Pancreas (tissue), 10 donors: Measurements from ENCODE around the gene LCN12. TPM values are rescaled to one million over a fixed set of nuclear protein-coding genes. Genes with fewer than 3 reads are reported as not detected.

Experiments used
- ATAC-seq, 4 donors: fragments of 200-7000 bp; cut with Tn5 transposase; one replicate each; pipeline versions ENCODE4 v1.8.0 to v1.9.1; 2020; ENCODE audit warnings: mild to moderate bottlenecking in 4 of 4, moderate library complexity in 4 of 4
- DNase-seq, 6 donors: peaks; one replicate each; pipeline ENCODE4 v3.0.0-alpha.2; 2020
- FAIRE-seq: peaks from 2 replicates; lab custom pipeline; 2012; peaks lifted over from hg19 to GRCh38; lab: Jason Lieb, UNC
- H3K27ac ChIP-seq, 4 donors: fragments of 200-600 bp; sonication (generic); 1 replicate in 3 of 4; 2 replicates in 1 of 4; pipeline versions ENCODE4 v1.5.0 to v1.8.0; 2020
- H3K27me3 ChIP-seq, 4 donors: fragments of 200-600 bp; one replicate each; pipeline ENCODE4 v1.8.0; 2021
- H3K36me3 ChIP-seq, 3 donors: fragments of 200-600 bp; sonication (generic) in 1 of 3; one replicate each; pipeline versions ENCODE4 v1.5.0 to v1.8.0; 2020 to 2021
- H3K4me1 ChIP-seq, 3 donors: fragments of 200-600 bp; one replicate each; pipeline ENCODE4 v1.8.0; 2021
- H3K4me3 ChIP-seq, 4 donors: fragments of 200-600 bp; sonication (generic) in 2 of 4; one replicate each; pipeline versions ENCODE4 v1.5.0 to v1.8.0; 2020 to 2021
- H3K9me3 ChIP-seq, 4 donors: fragments of 200-600 bp; one replicate each; pipeline ENCODE4 v1.8.0; 2021
- WGBS, 2 donors: extraction: QIAGEN DNeasy Blood & Tissue Kit; methylation state at CpG; one replicate each; pipeline ENCODE4 v1.1.7; 2013; 5-methylcytosine and 5-hydroxymethylcytosine counted together
- intact Hi-C, 3 donors: fragments of 100-400 bp; cut with DNase I; formaldehyde crosslinking; loops; one replicate each; pipeline versions ENCODE4 v1.11.1 to v1.14.2; 2022
- polyA plus RNA-seq, 2 donors: library from polyadenylated mRNA; stranded (reverse); fragments of 200-250 nt; gene quantifications; one replicate each; pipeline ENCODE4 v1.2.3, GENCODE V29; 2013
- total RNA-seq, 6 donors: library from RNA; stranded (reverse); fragmentation: NEBNext Ultra II Directional in 4 of 6; extraction: Animal tissue kit (Norgen Biotek cat#: 25700) in 4 of 6; gene quantifications; one replicate each; pipeline versions ENCODE4 v1.2.1 to v1.2.4, GENCODE V29; 2021 to 2023
- TF ChIP-seq, protein P1 (sequence below), 4 donors: fragments of 200-600 bp; sonication (generic) in 3 of 4; IDR thresholded peaks; one replicate each; pipeline versions ENCODE4 v1.5.0 to v1.8.0; 2021; ENCODE audit warnings: antibody characterized with exemption in 4 of 4
- donor health status: healthy with polysubstance abuse.
- donor health status: DM: no; HTN: no; CAD: no; lungs with moderate emphysema.
- donor health status: DM: no; HTN: no; CAD: no.
- donor health status: control.
- donor health status: control.
- donor health status: Bipolar disorder and iron deficiency.
- donor health status: DM: yes; HTN: yes; CAD: no.
- donor health status: DM: no; HTN: no; CAD: no.
- donor health status: DM: no; HTN: no; CAD: no.
- donor health status: DM: yes; HTN: yes; CAD: no.

Gene LCN12
- total and polyA plus RNA-seq, 8 donors = 0.57 to 16.5 (median 3.4) TPM

DNA sequence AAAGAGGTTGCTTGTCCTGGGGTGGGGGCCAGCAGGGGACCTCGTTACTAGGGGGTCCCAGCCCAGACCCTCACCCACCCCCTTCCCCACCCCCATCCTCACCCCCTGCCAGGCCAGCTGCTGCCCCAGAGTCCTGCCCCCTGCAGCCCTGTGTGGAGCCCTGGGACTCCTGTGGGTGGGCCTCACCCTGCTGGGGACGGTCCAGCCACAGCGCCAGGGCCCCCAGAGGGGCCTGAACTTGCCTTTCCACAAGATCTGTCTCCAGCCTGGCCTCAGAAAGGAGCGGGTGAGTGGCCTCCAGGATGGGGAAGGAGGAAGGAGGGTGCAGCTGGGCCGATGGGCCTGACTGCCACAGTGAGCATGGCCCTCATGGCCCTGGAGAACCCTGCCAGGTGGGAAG, 17.7 kb downstream of the LCN12 start:
- intact Hi-C loops = no loop called here
- 72 to 75% methylated on average over 5 of the region's 5 CpGs for WGBS, 2 donors
- Histone ChIP-seq H3K4me3 (no peak overlapping the region), H3K9me3 (no peaks in the 10 kb centered on the region), H3K36me3 (no peaks in the 10 kb centered on the region), H3K27me3 (no peaks in the 10 kb centered on the region), H3K4me1 (peaks cover 0 to 5% (median 4%) of the 10 kb centered on the region in 3 donors), H3K27ac (no peak overlapping the region)
- TF ChIP-seq, protein P1, sequence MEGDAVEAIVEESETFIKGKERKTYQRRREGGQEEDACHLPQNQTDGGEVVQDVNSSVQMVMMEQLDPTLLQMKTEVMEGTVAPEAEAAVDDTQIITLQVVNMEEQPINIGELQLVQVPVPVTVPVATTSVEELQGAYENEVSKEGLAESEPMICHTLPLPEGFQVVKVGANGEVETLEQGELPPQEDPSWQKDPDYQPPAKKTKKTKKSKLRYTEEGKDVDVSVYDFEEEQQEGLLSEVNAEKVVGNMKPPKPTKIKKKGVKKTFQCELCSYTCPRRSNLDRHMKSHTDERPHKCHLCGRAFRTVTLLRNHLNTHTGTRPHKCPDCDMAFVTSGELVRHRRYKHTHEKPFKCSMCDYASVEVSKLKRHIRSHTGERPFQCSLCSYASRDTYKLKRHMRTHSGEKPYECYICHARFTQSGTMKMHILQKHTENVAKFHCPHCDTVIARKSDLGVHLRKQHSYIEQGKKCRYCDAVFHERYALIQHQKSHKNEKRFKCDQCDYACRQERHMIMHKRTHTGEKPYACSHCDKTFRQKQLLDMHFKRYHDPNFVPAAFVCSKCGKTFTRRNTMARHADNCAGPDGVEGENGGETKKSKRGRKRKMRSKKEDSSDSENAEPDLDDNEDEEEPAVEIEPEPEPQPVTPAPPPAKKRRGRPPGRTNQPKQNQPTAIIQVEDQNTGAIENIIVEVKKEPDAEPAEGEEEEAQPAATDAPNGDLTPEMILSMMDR (IDR thresholded peaks at IDR 0.05) = no peak
- DNase-seq = no peak
- no peak for ATAC-seq
- no peak for FAIRE-seq

- no peak overlapping the region for H3K4me3 ChIP-seq
- no peaks in the 10 kb centered on the region for H3K36me3 ChIP-seq
- H3K4me1 ChIP-seq = peaks cover 0 to 5% (median 4%) of the 10 kb centered on the region in 3 donors
- TF ChIP-seq, protein P1 (IDR thresholded peaks at IDR 0.05) = no peak
- intact Hi-C loops = no loop called here
- no peaks in the 10 kb centered on the region for H3K9me3 ChIP-seq
- no peak for FAIRE-seq
- H3K27me3 ChIP-seq = no peaks in the 10 kb centered on the region
- DNase-seq = no peak
- no peak for ATAC-seq
- no peak overlapping the region for H3K27ac ChIP-seq
- WGBS, 2 donors = 84 to 88% methylated on average over 10 to 11 of the region's 11 CpGs
Observed at GRCh38 chr9:136970361-136970760, 18.3 kb downstream of the LCN12 start.

GRCh38 chr9:136971746-136972145, 19.7 kb downstream of the LCN12 start:
- FAIRE-seq (no peak), ATAC-seq (no peak), DNase-seq (no peak)
- intact Hi-C loops = no loop called here
- H3K27ac ChIP-seq = no peak overlapping the region
- no peaks in the 10 kb centered on the region for H3K36me3 ChIP-seq
- TF ChIP-seq, protein P1 (IDR thresholded peaks at IDR 0.05) = no peak
- 72 to 76% methylated on average over 13 to 14 of the region's 14 CpGs for WGBS, 2 donors
- H3K9me3 ChIP-seq = no peaks in the 10 kb centered on the region
- H3K4me3 ChIP-seq = no peak overlapping the region
- no peaks in the 10 kb centered on the region for H3K4me1 ChIP-seq
- H3K27me3 ChIP-seq = no peaks in the 10 kb centered on the region

DNA sequence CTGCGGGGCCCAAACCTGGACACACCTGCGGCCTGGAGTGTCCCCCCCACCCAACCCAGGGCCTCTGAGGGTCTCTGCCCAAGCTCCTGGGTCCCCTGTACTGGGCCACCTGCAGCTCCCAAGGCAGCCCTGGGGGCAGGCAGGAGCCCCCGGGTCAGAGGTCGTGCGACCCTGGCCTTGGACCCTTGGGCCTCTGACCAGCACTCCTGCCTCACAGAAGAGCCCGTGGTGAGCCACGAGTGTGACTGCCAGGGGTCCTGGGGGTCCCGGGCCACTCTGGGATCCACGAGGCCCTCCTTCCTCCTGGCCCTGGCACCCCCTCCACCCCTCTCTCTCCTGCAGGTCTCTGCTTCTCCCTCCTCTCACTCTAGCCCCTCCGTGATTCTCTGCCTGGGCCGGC, 20.3 kb downstream of the LCN12 start:
- TF ChIP-seq, protein P1 (IDR thresholded peaks at IDR 0.05) = no peak
- H3K27me3 ChIP-seq = no peaks in the 10 kb centered on the region
- WGBS, 2 donors = 73 to 75% methylated on average over 9 to 11 of the region's 11 CpGs
- intact Hi-C loops = no loop called here
- H3K4me1 ChIP-seq = no peaks in the 10 kb centered on the region
- H3K27ac ChIP-seq = no peak overlapping the region
- H3K36me3 ChIP-seq = no peaks in the 10 kb centered on the region
- ATAC-seq (no peak), FAIRE-seq (no peak), DNase-seq (no peak)
- H3K4me3 ChIP-seq = no peak overlapping the region
- no peaks in the 10 kb centered on the region for H3K9me3 ChIP-seq

DNA sequence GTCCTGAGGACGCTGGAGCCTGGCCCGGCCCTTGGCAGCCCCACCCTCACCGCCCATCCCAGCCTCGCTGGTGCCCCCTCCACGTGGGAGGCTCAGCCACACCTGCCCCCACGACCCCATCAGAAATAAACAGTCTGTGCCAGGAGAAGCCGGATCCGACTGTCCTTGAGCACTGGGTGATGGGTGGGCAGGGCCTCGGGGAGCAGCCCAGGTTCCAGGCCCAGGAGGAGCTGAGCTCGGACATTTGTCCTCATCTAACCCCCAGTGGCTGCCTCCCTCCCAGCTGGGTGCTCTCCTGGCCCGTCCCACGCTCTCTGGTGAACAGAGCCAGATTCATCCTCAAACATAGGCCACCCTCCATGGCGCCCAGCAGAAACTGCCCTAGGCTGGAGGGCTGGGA, 20.7 kb downstream of the LCN12 start:
- Histone ChIP-seq H3K4me1 (no peaks in the 10 kb centered on the region), H3K9me3 (no peaks in the 10 kb centered on the region), H3K4me3 (no peak overlapping the region), H3K27ac (no peak overlapping the region), H3K27me3 (no peaks in the 10 kb centered on the region), H3K36me3 (no peaks in the 10 kb centered on the region)
- FAIRE-seq (no peak), ATAC-seq (no peak), DNase-seq (no peak)
- TF ChIP-seq, protein P1 (IDR thresholded peaks at IDR 0.05) = no peak
- 49 to 50% methylated on average over 13 of the region's 13 CpGs for WGBS, 2 donors
- intact Hi-C loops = no loop called here
